Pancreas (tissue), 10 donors: ENCODE results near the gene PIP5K1C. TPM values are rescaled to one million over a fixed set of nuclear protein-coding genes. Genes with fewer than 3 reads are reported as not detected.
A peak's percentile ranks its signal among the peaks of the same experiment; 100 is the strongest.

Experiments used
- ATAC-seq, 4 donors: fragments of 200-7000 bp; cut with Tn5 transposase; one replicate each; pipeline versions ENCODE4 v1.8.0 to v1.9.1; 2020; ENCODE audit warnings: mild to moderate bottlenecking in 4 of 4, moderate library complexity in 4 of 4
- DNase-seq, 6 donors: peaks; one replicate each; pipeline ENCODE4 v3.0.0-alpha.2; 2020
- FAIRE-seq: peaks from 2 replicates; lab custom pipeline; 2012; peaks lifted over from hg19 to GRCh38; lab: Jason Lieb, UNC
- H3K27ac ChIP-seq, 4 donors: fragments of 200-600 bp; sonication (generic); 1 replicate in 3 of 4; 2 replicates in 1 of 4; pipeline versions ENCODE4 v1.5.0 to v1.8.0; 2020
- H3K27me3 ChIP-seq, 4 donors: fragments of 200-600 bp; one replicate each; pipeline ENCODE4 v1.8.0; 2021
- H3K36me3 ChIP-seq, 3 donors: fragments of 200-600 bp; sonication (generic) in 1 of 3; one replicate each; pipeline versions ENCODE4 v1.5.0 to v1.8.0; 2020 to 2021
- H3K4me1 ChIP-seq, 3 donors: fragments of 200-600 bp; one replicate each; pipeline ENCODE4 v1.8.0; 2021
- H3K4me3 ChIP-seq, 4 donors: fragments of 200-600 bp; sonication (generic) in 2 of 4; one replicate each; pipeline versions ENCODE4 v1.5.0 to v1.8.0; 2020 to 2021
- H3K9me3 ChIP-seq, 4 donors: fragments of 200-600 bp; one replicate each; pipeline ENCODE4 v1.8.0; 2021
- CTCF ChIP-seq, 4 donors: fragments of 200-600 bp; sonication (generic) in 3 of 4; IDR thresholded peaks; one replicate each; pipeline versions ENCODE4 v1.5.0 to v1.8.0; 2021; ENCODE audit warnings: antibody characterized with exemption in 4 of 4
- WGBS, 2 donors: extraction: QIAGEN DNeasy Blood & Tissue Kit; methylation state at CpG; one replicate each; pipeline ENCODE4 v1.1.7; 2013; 5-methylcytosine and 5-hydroxymethylcytosine counted together
- intact Hi-C, 3 donors: fragments of 100-400 bp; cut with DNase I; formaldehyde crosslinking; loops; one replicate each; pipeline versions ENCODE4 v1.11.1 to v1.14.2; 2022
- polyA plus RNA-seq, 2 donors: library from polyadenylated mRNA; stranded (reverse); fragments of 200-250 nt; gene quantifications; one replicate each; pipeline ENCODE4 v1.2.3, GENCODE V29; 2013
- total RNA-seq, 6 donors: library from RNA; stranded (reverse); fragmentation: NEBNext Ultra II Directional in 4 of 6; extraction: Animal tissue kit (Norgen Biotek cat#: 25700) in 4 of 6; gene quantifications; one replicate each; pipeline versions ENCODE4 v1.2.1 to v1.2.4, GENCODE V29; 2021 to 2023
- donor health status: healthy with polysubstance abuse.
- donor health status: DM: no; HTN: no; CAD: no; lungs with moderate emphysema.
- donor health status: DM: no; HTN: no; CAD: no.
- donor health status: control.
- donor health status: control.
- donor health status: Bipolar disorder and iron deficiency.
- donor health status: DM: yes; HTN: yes; CAD: no.
- donor health status: DM: no; HTN: no; CAD: no.
- donor health status: DM: no; HTN: no; CAD: no.
- donor health status: DM: yes; HTN: yes; CAD: no.

The PIP5K1C gene
- total and polyA plus RNA-seq, 8 donors, result 12.9 to 24.8 (median 14.9) TPM

- WGBS, 2 donors, result 63 to 74% methylated on average over 27 of the region's 27 CpGs
- no peak for ATAC-seq
- no peak overlapping the region for H3K4me3 ChIP-seq
These were observed 95.9 kb downstream of the PIP5K1C start for GRCh38 chr19:3604227-3604986.

GRCh38 chr19:3603121-3603811 is 97.0 kb downstream of the PIP5K1C start:
- Histone ChIP-seq H3K4me1 (peaks cover 0 to 12% (median 0%) of the 10 kb centered on the region in 3 donors), H3K4me3 (no peak overlapping the region), H3K27me3 (no peaks in the 10 kb centered on the region), H3K36me3 (no peaks in the 10 kb centered on the region), H3K9me3 (no peaks in the 10 kb centered on the region), H3K27ac (no peak overlapping the region)
- peak in 1 of 6 donors; percentile 28 for DNase-seq
- intact Hi-C loops, result no loop called here
- TF ChIP-seq CTCF (IDR thresholded peaks at IDR 0.05), result no peak
- no peak for ATAC-seq
- FAIRE-seq, result no peak
- 55 to 59% methylated on average over 23 of the region's 23 CpGs for WGBS, 2 donors

More at GRCh38 chr19:3604227-3604986, 95.9 kb downstream of the PIP5K1C start:
- no peak for TF ChIP-seq CTCF (IDR thresholded peaks at IDR 0.05)
- no peak for DNase-seq
- no peak for FAIRE-seq
- no peaks in the 10 kb centered on the region for H3K36me3 ChIP-seq
- H3K9me3 ChIP-seq, result no peaks in the 10 kb centered on the region
- intact Hi-C loops, result no loop called here
- H3K27me3 ChIP-seq, result no peaks in the 10 kb centered on the region
- peaks cover 0 to 12% (median 0%) of the 10 kb centered on the region in 3 donors for H3K4me1 ChIP-seq
- no peak overlapping the region for H3K27ac ChIP-seq

- DNase-seq (no peak), FAIRE-seq (no peak), ATAC-seq (no peak)
- TF ChIP-seq CTCF (IDR thresholded peaks at IDR 0.05), result no peak
- Histone ChIP-seq H3K27me3 (no peaks in the 10 kb centered on the region), H3K9me3 (no peaks in the 10 kb centered on the region), H3K4me1 (peaks cover 0 to 2% (median 0%) of the 10 kb centered on the region in 3 donors), H3K27ac (no peak overlapping the region), H3K4me3 (no peak overlapping the region), H3K36me3 (no peaks in the 10 kb centered on the region)
- 73 to 85% methylated on average over 12 of the region's 12 CpGs for WGBS, 2 donors
- intact Hi-C loops, result no loop called here
These were observed 99.2 kb downstream of the PIP5K1C start for GRCh38 chr19:3601021-3601420.

- no peak for TF ChIP-seq CTCF (IDR thresholded peaks at IDR 0.05)
- no peak for FAIRE-seq
These were observed 100.5 kb downstream of the PIP5K1C start for GRCh38 chr19:3599776-3600187.

More at GRCh38 chr19:3599776-3600187, 100.5 kb downstream of the PIP5K1C start:
- H3K4me1 ChIP-seq, result no peaks in the 10 kb centered on the region
- no peaks in the 10 kb centered on the region for H3K36me3 ChIP-seq
- DNase-seq (peak in 1 of 6 donors; percentile 12), ATAC-seq (no peak)
- H3K4me3 ChIP-seq, result no peak overlapping the region
- intact Hi-C loops, result no loop called here
- no peaks in the 10 kb centered on the region for H3K9me3 ChIP-seq
- H3K27ac ChIP-seq, result no peak overlapping the region
- WGBS, 2 donors, result 76 to 87% methylated on average over 27 to 28 of the region's 28 CpGs
- no peaks in the 10 kb centered on the region for H3K27me3 ChIP-seq
